ENCODE data around the gene TICRR. TPM values are rescaled to one million over a fixed set of nuclear protein-coding genes. Genes with fewer than 3 reads are reported as not detected.

The TICRR gene
- total and polyA plus RNA-seq, 2 of the 13 experiments (the other 11 are each of a cell fraction or from before 2014, with no cell fraction given) = 4.1 to 14.3 TPM

GRCh38 chr15:89575146-89575655 is at the start of gene TICRR (continued):
- TF ChIP-seq ZNF354B (CRISPR knock-in tag; IDR thresholded peaks at IDR 0.05) (peak; percentile 99), HNF4A (CRISPR knock-in tag; IDR thresholded peaks at IDR 0.05) (no peak), ZNF468 (CRISPR knock-in tag; IDR thresholded peaks at IDR 0.05) (peak; percentile 68; the same call in 1 of the 2 replicates), ZNF784 (CRISPR knock-in tag; IDR thresholded peaks at IDR 0.05; ENCODE audit: borderline replicate concordance) (no peak), THAP11 (CRISPR knock-in tag; IDR thresholded peaks at IDR 0.05) (peak; percentile 43; the same call in 1 of the 2 replicates), ZNF639 (CRISPR knock-in tag; conservative IDR thresholded peaks at IDR 0.05) (no peak), MBNL3 (CRISPR knock-in tag; conservative IDR thresholded peaks at IDR 0.05) (no peak), HBP1 (CRISPR knock-in tag; IDR thresholded peaks at IDR 0.05; ENCODE audit: low read depth) (peak; percentile 97), NAIF1 (CRISPR knock-in tag; IDR thresholded peaks at IDR 0.05; ENCODE audit: borderline replicate concordance) (no peak), MLX (CRISPR knock-in tag; IDR thresholded peaks at IDR 0.05) (no peak), PBX3 (CRISPR knock-in tag; IDR thresholded peaks at IDR 0.05; ENCODE audit: borderline replicate concordance) (no peak), ZNF503 (CRISPR knock-in tag; IDR thresholded peaks at IDR 0.05) (no peak), KDM6A (CRISPR knock-in tag; IDR thresholded peaks at IDR 0.05; ENCODE audit: low read depth) (no peak), ZNF280B (CRISPR knock-in tag; IDR thresholded peaks at IDR 0.05; ENCODE audit: borderline replicate concordance) (no peak), THAP7 (CRISPR knock-in tag; IDR thresholded peaks at IDR 0.05) (no peak), SMC3 (IDR thresholded peaks at IDR 0.05; ENCODE audit: low read length) (no peak), FOXM1 (CRISPR knock-in tag; IDR thresholded peaks at IDR 0.05) (0 out of 2 replicates have a peak, but pooled peaks have one; percentile 38), NFYB (CRISPR knock-in tag; IDR thresholded peaks at IDR 0.05) (peak; percentile 95), KLF15 (CRISPR knock-in tag; IDR thresholded peaks at IDR 0.05; ENCODE audit: borderline replicate concordance) (no peak), ZNF33A (CRISPR knock-in tag; IDR thresholded peaks at IDR 0.05; ENCODE audit: borderline replicate concordance) (no peak)
